Dedifferentiated amniotic fluid mesenchymal stem cell (primary cell): ENCODE results near the gene DDT.
"Not testable (repeated sequence)": the region's sequence is repeated elsewhere in the genome, so short reads cannot be mapped to it uniquely, and the experiment has no call there.

Experiments
- DNase-seq: peaks from one replicate; pipeline ENCODE4 v3.0.0-alpha.2; 2016; ENCODE audit errors: extremely low spot score

The DDT gene

DNA sequence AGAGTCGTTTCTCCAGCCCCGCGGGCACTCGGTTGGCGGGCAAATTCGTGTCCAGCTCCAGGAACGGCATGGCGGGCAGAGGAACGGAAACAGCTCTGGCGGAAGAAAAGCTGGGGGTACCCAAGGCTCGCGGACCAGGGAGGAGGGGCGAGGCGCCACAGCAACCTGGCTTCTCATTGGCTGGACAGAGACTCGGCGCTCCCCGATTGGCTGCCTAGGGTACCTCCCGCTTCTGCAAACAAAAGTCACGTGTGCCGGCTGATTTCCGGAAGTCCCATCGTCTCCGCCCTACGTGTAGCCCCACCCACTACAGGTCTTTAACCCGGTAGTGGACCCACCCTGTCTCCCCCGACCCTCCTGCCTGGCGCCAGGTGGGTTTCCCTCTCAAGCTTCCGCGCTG lies at the start of gene DDT:
Gene DDT, minus strand, starts transcription at position 97 of the 400 bp plus-strand sequence. Its CDS starts 27 bp downstream, at position 70.
- not testable (repeated sequence) for DNase-seq

DNA sequence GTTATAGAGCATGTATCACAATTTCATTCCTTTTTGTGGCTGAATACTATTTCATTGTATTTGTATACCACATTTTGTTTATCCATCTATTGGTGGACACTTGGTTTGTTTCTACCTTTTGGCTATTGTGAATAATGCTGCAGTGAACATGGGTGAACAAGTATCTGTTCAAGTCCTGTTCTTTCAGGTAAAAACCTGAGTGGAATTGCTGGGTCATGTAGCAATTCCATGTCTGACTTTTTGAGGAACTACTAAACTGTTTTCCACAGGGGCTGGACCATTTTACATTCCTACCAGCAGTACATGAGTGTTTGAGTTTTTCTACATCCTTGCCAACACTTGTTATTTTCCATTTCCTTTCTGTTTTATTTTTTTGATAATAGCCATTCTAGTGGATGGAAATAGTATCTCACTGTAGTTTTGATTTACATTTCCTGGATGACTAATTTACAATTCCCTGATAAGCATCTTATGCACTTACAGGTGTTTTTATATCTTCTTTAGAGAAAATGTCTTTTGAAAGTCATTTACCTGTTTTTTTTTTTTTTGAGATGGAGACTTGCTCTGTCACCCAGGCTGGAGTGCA lies 49.1 kb upstream of the DDT start:
- DNase-seq = no peak

DNA sequence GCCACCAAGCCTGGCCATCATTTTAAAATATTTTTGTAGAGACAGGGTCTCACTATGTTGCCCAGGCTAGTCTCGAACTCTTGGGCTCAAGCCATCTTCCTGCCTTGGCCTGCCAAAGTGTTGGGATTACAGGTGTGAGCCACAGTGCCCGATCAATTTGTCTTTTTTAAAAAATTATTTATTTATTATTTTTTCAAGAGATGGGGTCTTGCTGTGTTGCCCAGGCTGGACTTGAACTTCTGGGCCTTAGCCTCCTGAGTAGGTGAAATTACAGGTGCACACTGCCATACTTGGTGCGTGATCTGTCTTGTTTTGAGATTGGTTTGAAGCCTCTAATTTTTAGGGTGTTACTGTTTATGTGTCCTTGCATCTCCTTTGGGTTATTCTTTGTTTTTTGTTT lies 47.1 kb upstream of the DDT start:
- DNase-seq = no peak

DNA sequence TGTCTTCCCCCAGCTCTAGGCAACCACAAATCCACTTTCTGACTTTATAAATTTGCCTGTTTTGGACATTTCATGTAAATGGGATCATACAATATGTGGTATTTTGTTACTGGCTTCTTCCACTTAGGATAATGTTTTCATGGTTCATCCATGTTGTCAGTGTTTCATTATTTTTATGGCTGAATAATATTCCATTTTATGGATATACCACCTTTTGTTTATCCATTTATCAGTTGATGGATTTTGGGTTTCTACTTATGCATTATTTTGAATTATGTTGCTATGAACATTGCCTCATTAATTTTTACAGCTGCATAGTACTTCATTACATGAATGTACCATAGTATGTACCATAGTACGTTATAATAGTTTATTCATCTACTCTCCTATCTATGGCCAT lies 41.9 kb upstream of the DDT start:
- DNase-seq = no peak

DNA sequence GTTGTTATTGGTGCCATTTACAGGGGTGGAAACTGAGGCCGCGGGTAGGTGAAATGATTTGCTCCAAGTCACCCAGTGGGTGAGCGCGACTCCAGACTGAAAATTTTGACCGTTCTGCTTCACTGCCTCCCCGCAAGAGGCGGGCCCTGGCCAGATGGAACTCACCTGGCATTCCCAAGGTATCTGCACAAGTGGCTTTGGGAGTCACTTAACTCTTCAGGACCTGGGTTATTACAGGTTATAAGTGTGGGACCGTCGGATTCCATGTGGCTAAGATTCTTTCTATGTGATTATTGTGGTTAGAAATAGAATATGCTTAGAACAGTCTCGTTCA lies 37.5 kb upstream of the DDT start:
- no peak for DNase-seq

DNA sequence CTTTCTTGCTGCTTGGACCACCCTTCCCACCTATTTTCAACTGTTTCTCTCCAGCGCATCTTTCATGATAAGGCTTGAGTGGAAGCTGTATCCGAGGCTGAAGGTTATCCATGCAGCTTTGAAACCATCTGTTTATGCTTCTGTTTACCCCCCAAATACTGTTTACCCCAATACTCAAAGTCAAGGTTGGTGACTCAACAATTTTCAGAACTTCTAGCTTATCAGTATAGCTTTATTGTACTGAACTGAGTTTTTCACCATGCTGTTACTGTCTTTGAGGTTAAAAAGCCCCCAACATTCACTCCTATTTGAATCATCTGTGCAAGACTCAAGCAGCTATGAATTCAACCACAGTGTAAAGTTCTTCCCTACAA lies 35.8 kb upstream of the DDT start:
- no peak for DNase-seq

DNA sequence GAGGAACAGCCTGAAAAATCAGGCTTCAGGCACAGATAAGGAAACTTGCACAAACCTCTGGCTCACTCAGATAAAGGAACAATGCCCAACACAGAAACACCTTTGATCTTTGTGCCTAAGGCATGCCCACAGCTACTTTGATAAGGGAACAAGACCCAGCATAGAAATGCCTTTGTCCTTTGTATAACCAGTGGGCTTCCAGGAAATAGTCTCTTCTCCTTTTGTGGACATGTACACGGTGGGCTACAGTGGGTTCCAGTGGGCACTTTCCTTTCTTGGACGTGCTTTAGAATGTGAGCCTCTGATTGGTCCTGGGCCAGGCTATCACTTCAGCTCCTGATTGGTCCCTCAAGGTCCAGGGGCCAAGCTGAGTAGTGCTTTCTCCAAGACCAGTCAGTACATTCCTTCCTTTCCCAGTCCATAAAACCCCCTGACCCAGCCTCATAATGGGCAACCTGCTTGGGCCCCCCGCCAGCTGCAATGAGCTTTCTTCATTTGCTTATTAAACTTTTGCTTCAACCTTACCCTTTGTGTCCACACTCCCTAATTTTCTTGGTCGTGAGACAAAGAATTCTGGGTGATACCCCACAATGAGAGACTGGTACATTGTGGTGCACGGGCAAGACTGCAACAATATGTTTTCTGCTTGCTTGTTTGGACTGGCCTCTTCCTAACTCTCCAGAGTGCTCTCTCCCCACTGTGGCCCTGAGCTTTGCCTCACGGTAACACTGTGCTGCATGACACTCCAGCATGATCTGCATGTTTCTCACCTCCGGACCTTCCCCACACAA lies 35.2 kb upstream of the DDT start:
- DNase-seq = no peak

DNA sequence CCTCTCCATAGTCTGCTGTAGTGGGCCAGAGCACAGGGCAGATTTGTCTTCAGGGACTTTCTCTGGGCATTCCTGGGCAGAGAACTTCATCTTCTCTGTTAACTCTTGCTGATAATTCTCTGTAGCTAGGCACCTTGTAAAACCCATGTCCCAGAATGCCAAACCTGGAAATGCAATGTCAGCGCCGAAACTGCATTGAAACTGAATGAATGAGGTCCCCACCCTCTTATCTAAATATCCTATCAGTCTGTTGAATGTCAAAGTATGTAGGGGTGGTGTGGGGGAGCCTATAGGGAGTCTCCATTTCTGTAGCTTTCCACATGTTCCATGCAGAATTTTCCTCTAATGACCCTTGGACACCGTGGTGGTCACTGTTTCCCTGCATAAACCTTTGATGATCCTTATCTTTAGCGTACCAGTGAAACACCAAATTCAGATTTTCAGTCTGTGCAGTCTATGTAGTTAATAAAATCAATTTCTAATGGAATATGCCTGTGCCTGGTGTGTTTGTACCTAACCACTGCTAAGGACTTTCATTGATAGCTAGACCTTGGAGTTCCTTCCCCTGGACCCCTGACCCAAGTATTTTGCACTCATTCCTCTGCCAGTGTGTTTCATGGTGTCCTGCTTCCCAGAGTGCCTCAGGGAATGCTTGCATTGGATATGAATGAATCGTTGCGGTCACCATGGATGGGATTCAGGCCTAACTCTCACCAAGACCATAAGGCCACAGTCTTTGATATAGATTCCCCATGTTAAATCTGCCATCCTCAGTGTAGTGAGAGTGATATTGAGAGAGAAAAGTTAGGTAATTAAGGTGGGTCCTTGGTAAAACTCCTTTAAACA lies 34.4 kb upstream of the DDT start:
- DNase-seq = no peak

DNA sequence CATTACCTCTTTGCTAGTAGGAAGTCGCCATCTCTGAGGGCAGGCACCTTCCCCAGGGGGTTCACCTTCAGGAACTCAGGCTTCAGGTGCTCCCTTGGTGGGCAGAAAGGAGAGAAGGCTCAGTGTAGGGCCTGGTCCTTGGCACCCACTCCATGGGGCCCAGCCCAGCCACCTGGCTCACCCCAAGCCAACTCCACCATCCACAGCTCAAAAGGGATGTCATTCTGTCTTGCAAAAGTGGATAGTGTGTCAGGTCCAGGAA lies 33.7 kb upstream of the DDT start:
- no peak for DNase-seq

DNA sequence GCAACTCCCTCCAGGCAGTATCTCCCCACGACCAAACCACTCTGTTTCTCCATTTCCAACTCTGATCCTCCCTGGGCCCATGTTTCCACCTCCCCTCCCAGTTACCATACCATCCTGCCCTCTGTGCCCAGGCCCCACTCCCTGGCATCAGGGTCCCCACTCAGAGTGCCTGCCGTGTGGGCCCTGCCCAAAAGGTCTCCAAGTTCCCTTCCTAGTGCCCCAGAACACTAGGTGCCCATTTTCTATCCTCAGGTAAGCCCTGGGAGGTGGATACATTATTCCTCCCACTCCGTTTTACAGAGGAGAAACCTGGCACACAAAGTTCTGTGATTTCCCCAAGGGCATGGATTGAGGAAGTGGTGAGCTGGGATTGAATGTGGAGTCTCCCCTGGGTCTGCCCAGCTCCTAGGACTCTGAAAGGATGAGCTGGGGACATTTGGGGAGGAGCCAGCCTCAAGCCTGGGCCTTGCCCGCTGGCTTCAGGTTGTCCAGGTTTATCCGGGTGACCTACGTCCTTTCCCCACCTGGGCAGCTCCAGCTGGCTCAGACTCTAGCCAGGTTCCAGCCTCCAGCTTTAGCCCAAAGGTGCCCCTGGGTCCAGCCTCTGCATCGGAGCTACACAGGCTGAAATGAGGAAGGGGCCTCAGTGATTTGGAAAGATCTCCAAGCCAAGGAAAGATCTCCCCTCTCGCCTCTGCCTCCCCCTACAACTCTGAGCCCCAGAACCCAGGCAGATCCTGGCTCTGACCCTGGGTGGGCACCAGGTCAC lies 33.2 kb upstream of the DDT start:
- DNase-seq = no peak

DNA sequence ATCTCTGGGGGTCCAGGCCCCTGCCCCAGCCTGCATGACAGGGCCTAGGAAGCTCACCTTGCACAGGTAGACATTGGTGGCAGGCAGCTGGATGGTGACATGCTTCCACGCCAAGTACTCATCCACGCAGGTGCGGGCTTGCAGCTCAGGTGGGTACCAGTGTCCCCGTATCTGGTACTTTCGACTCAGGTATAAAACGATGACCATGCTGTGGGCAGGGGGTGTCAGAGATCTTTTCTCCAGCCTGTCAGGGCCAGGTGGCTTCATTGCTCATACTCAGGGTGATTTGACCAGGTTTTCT lies 32.6 kb upstream of the DDT start:
- DNase-seq = no peak

DNA sequence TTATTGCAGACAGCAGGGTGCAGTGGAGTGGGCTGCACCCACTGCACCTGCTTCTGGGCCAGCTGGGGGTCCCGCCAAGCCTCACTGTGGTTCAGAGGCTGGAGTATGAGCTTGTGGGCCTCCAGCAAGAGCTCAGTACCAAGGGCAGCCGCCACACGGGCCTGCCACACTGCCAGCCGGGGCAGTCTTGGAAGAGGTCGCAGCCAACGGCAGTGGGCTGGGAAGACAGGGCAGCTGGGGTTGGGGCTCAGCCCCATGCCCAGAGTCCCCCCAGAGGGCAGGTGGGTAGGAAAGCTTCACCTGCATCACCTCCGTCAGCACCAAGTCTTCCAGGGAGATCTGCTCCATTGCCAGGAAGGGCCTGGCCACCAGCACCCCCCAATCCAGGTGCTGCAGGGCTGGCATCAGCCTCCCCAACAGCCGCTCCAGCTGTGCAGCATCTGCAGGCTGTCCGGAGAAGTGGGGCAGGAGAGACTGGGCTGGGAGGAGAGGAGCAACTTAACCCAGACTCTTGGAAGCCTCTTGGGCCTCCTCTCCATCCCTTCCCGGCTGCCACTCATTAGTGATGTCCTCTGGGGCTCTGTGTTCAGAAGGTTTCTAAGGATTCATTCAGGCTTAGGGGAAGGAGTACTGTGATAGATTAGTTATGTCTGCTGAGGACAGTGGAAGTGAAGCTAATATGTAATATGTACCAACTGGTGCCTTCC lies 32.1 kb upstream of the DDT start:
- no peak for DNase-seq

DNA sequence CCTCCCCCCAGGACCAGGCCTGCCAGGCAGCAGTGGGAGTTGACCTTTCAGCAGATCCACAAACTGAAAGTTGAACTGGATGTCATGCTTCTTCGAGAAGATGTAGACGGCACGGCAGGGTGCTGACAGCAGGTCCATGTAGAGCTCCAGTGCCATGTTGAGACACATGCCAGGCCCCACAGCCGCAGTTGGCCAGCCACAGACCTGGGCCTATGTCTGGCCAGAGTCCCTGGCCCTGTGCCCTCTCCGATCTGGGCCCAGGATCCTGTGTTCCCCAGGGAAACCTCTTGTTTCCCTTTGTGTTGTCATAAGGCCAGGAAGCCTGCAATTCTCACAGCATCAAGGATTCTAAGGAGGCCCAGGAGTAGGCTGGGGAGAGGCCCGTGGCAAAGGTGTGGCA lies 31.0 kb upstream of the DDT start, which contains the start of gene GSTT4:
Gene GSTT4, minus strand, starts transcription at position 253 of the 400 bp plus-strand sequence. Its CDS starts 97 bp downstream, at position 156.
- DNase-seq = no peak

DNA sequence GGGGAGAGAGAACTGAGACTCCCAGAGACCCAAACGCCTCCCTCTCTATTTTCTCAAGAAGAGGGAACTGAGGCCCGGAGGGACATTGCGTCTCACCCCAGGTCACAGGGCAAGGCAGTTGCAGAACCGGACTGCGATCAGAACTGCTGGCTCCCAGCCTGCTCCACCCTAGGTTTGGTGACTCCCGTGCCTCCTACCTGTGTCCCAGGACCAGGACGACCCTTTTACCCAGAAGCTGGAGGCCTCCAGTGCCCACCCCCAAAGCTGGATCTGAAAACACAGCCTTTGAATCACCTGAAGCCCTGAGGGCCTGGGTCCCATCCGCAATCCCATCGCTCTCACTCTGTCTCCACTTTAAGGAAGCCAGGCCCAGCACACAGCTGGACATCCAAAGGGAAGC lies 29.6 kb upstream of the DDT start:
- no peak for DNase-seq

DNA sequence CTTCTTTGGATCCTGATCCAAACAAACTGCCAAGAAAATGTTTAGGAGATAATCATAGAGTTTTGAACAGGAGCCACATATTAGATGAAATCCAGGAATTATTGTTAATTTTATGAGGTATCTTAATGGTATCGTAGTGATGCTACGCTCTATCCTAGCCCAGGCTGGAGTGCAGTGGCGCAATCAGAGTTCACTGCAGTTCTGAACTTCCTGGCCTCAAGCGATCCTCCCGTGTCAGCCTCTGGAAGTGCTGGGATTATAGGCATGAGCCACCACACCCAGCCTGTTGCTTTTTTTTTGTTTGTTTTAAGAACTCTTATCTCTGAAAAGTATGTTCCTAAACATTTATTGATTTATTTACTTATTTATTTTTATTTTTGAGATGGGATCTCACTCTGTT lies 28.6 kb upstream of the DDT start:
- no peak for DNase-seq

DNA sequence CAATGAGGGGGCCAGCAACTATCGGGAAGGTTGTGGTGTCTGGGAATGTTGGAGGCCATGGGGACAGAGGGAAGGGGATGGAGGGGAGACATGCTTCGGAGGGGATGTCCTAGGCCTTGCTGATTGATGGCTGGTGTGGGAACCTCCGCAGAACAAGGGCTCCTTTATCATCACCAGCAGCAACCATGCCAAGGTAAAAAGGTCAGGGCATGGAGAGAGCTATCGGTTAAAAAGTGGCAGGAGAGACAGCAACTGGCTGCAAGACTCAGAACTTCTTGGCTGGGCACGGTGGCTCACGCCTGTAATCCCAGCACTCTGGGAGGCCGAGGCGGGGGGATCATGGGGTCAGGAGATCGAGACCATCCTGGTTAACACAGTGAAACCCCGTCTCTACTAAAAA lies 28.0 kb upstream of the DDT start:
- no peak for DNase-seq

DNA sequence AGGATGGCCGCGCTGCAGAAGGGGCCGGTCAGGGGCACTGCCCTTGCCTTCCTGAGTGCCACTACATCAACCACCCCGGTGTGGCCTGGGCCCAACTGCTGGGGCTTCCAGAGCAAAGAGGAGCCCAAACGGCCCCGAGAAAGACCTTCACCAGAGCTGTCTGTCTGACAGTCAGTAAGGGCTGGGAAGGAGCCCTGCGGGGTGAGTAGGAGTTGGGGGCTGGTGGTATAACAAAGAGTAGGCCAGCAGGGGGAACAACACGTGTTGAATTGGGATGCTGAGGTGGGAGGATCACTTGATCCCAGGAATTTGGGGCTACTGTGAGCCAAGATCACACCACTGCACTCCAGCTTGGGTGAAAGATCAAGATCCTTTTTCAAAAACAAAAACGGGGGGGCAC lies 27.1 kb upstream of the DDT start:
- DNase-seq = no peak

DNA sequence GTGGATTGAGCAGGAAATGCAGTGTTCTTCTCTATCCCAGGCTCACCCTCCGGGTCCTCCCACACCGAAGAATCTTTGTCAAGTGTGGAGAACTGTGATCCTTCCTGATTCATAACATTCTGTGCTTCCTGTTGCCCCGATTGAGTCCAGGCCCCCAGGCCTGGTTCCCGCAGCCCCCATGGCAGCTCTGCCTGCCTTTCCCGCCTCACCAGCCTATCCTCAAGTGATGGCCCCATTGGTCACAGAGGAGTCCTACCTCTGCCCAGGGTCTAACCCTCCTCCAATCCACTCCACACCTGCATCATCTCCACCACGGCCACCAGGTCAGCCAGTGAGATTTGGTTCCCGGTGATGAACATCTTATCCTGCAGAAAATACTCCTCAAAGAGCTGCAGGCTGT lies 25.5 kb upstream of the DDT start:
- DNase-seq = not testable (repeated sequence)

DNA sequence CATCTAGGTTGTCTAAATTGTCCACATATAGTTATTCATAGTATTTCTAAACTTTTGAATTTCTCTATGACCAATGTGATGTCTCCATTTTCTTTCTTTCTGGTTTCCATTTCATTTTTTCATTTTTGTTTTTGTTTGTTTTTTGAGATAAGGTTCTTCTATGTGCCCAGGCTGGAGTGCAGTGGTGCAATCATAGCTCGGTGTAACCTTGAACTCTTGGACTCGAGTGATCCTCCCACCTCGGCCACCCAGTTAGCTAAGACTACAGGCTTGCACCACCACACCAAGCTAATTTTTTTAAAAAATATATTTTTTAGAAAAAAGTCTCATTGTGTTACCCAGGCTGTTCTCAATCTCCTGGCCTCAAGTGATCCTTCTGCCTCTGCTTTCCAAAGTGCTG lies 22.9 kb upstream of the DDT start:
- no peak for DNase-seq

DNA sequence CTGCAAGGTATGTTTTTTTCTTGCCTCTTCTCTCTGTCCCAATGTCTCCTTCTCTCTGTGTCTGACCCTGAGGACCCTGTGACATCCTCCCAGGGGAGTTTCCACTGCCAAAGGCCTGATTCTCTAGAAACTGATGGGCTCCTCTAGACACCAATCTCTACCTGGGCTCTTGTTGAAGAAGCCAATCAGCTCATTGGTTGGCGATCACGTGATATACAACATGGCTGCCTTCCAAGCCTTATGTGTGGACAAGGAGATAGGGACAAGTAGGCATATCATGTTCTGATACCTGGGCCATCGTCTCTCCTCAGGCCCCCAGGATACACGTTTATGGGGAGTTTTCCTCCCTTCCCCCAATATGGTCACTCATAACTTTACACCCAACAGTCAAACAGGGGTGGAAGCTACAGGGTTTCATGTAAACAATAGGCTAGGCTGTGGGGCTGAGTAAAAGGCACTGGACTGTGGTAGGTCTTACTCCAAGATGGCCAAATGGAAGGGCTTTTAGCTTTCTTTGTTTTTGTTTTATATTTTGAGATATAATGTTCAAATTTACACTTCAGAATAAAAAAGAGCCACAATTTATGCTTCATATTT lies 19.4 kb upstream of the DDT start:
- not testable (repeated sequence) for DNase-seq

DNA sequence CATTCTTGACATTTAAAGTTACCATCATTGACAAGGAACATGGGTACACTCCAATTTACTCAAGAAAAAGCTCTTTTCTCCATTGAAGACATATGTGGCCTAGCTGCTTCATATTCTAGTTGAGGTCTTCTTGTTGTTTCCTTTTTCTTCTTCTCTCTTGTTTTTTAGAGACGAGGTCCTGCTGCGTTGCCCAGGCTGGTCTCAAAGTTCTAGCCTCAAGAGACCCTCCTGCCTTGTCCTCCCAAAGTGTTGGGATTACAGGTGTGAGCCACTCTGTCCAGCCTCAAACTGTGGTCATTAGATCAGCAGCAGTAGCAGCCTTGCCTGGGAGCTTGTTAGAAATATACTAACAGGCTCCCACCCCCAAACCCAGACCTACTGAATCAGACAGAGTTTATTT lies 18.8 kb upstream of the DDT start:
- DNase-seq = not testable (repeated sequence)
